Measurements from ENCODE around the gene IL1RAP.

- TF ChIP-seq ESRRG (CRISPR knock-in tag; IDR thresholded peaks at IDR 0.05) (no peak), GLIS3 (CRISPR knock-in tag; IDR thresholded peaks at IDR 0.05) (no peak), OSR1 (CRISPR knock-in tag; IDR thresholded peaks at IDR 0.05) (no peak), ZFP30 (CRISPR knock-in tag; IDR thresholded peaks at IDR 0.05) (no peak), ARNTL (CRISPR knock-in tag; IDR thresholded peaks at IDR 0.05; ENCODE audit: borderline replicate concordance, low read depth) (no peak)
These were observed 24.4 kb downstream of the IL1RAP start for GRCh38 chr3:190538288-190538687.

Data from SK-N-SH treated with all-trans-retinoic acid at 6 μM for 48 hours (cell line).